NCI-H2171 (cell line): ENCODE data around the gene ZNF776.
"Not testable (repeated sequence)": the region's sequence is repeated elsewhere in the genome, so short reads cannot be mapped to it uniquely, and the experiment has no call there.

Experiments used
- DNase-seq: peaks from one replicate; lab custom pipeline; 2025; lab: John Stamatoyannopoulos, UW

ZNF776 gene

GRCh38 chr19:57778336-57778735 lies 31.7 kb downstream of the ZNF776 start:
- DNase-seq: no peak

GRCh38 chr19:57779220-57779845 lies 32.7 kb downstream of the ZNF776 start:
- DNase-seq: no peak

- DNase-seq: no peak
These were observed 39.7 kb downstream of the ZNF776 start for GRCh38 chr19:57786286-57786685.

GRCh38 chr19:57786906-57787305 lies 40.3 kb downstream of the ZNF776 start:
- DNase-seq: no peak

- DNase-seq: no peak
These were observed 41.6 kb downstream of the ZNF776 start for GRCh38 chr19:57788114-57788692.

- DNase-seq: no peak
These were observed 42.7 kb downstream of the ZNF776 start for GRCh38 chr19:57789288-57789687.

GRCh38 chr19:57796580-57796979 lies 50.0 kb downstream of the ZNF776 start:
- DNase-seq: not testable (repeated sequence)

- no peak for DNase-seq
These were observed 54.1 kb downstream of the ZNF776 start for GRCh38 chr19:57800696-57801095.

- DNase-seq: no peak
These were observed 55.7 kb downstream of the ZNF776 start for GRCh38 chr19:57802269-57802668.

GRCh38 chr19:57803265-57803593 lies 56.6 kb downstream of the ZNF776 start:
- DNase-seq: no peak

GRCh38 chr19:57803594-57804325 lies 57.1 kb downstream of the ZNF776 start:
- DNase-seq: no peak

GRCh38 chr19:57807541-57807940 lies 60.9 kb downstream of the ZNF776 start:
- no peak for DNase-seq
